IMR-90 (cell line): ENCODE measurements around the gene NTM. TPM values are rescaled to one million over a fixed set of nuclear protein-coding genes. Genes with fewer than 3 reads are reported as not detected.

ENCODE experiments used
- ATAC-seq: fragments of 200-7000 bp; cut with Tn5 transposase; 2 replicates; pipeline ENCODE4 v1.9.1; 2020; ENCODE audit warnings: low read depth, mild to moderate bottlenecking, moderate library complexity
- BruUV-seq: library from RNA; stranded (reverse); fragments of 400-500 nt; replicated peaks from 2 replicates; lab custom pipeline; 2021; lab: Mats Ljungman, UMichigan
- CTCF ChIA-PET: fragments of 300-600 bp; formaldehyde crosslinking; extraction: SDS; loops from one replicate; lab custom pipeline; 2021; ENCODE audit warnings: antibody characterized with exemption; lab: Yijun Ruan, JAX
- POLR2A ChIA-PET: fragments of 300-600 bp; sonication (Branson Sonifier 250); formaldehyde crosslinking; loops from one replicate; lab custom pipeline; 2022; ENCODE audit warnings: antibody characterized with exemption; ENCODE audit not compliant: unreplicated experiment; lab: Charles Lee
- DNase-seq: peaks from one replicate; pipeline ENCODE4 v3.0.0; 2013
- H2AFZ ChIP-seq: replicated peaks from 2 replicates; pipeline ENCODE3; 2013; ENCODE audit warnings: low read length, mild to moderate bottlenecking; ENCODE audit not compliant: poor library complexity
- H2AK5ac ChIP-seq: 2 replicates; pipeline ENCODE4 v1.6.1; 2013; ENCODE audit warnings: low read depth, low read length, inconsistent platforms
- H2AK9ac ChIP-seq: replicated peaks from 2 replicates; pipeline ENCODE3; 2013; ENCODE audit warnings: mild to moderate bottlenecking, low read depth, low read length, moderate library complexity; ENCODE audit not compliant: poor library complexity
- H2BK120ac ChIP-seq: 2 replicates; pipeline ENCODE4 v1.6.1; 2013; ENCODE audit warnings: low read depth, low read length, inconsistent platforms
- H2BK15ac ChIP-seq: 3 replicates; pipeline ENCODE4 v1.6.1; 2013; ENCODE audit warnings: low read depth, low read length, inconsistent platforms
- H2BK20ac ChIP-seq: 2 replicates; pipeline ENCODE4 v1.6.1; 2013; ENCODE audit warnings: low read depth, mild to moderate bottlenecking, inconsistent platforms, low read length, moderate library complexity
- H2BK5ac ChIP-seq: 2 replicates; pipeline ENCODE4 v1.6.1; 2013; ENCODE audit warnings: mild to moderate bottlenecking, low read depth, low read length, inconsistent platforms; ENCODE audit not compliant: poor library complexity, severe bottlenecking
- H3K14ac ChIP-seq: replicated peaks from 2 replicates; pipeline ENCODE4 v1.6.1; 2013; ENCODE audit warnings: low read depth, low read length, inconsistent platforms
- H3K18ac ChIP-seq: 2 replicates; pipeline ENCODE4 v1.6.1; 2013; ENCODE audit warnings: low read depth, low read length, control low read depth
- H3K23ac ChIP-seq: 2 replicates; pipeline ENCODE4 v1.6.1; 2013; ENCODE audit warnings: low read depth, low read length, inconsistent platforms
- H3K27ac ChIP-seq: 2 replicates; pipeline ENCODE4 v1.5.1; 2013; ENCODE audit warnings: mild to moderate bottlenecking, control low read depth, low read length; ENCODE audit not compliant: insufficient read depth
- H3K27me3 ChIP-seq: 2 replicates; pipeline ENCODE4 v1.6.1; 2013; ENCODE audit warnings: low read length; ENCODE audit not compliant: control insufficient read depth, insufficient read depth
- H3K36me3 ChIP-seq: 2 replicates; pipeline ENCODE4 v1.6.1; 2013; ENCODE audit warnings: low read length, mixed read lengths; ENCODE audit not compliant: control insufficient read depth, insufficient read depth
- H3K4ac ChIP-seq: 2 replicates; pipeline ENCODE4 v1.6.1; 2013; ENCODE audit warnings: low read depth, low read length, inconsistent platforms
- H3K4me1 ChIP-seq: 2 replicates; pipeline ENCODE4 v1.6.1; 2013; ENCODE audit warnings: low read length, mixed read lengths; ENCODE audit not compliant: control insufficient read depth, insufficient read depth
- H3K4me2 ChIP-seq: 2 replicates; pipeline ENCODE4 v1.6.1; 2013; ENCODE audit warnings: low read depth, mild to moderate bottlenecking, control low read depth, low read length, moderate library complexity
- H3K4me3 ChIP-seq: 2 replicates; pipeline ENCODE4 v1.5.1; 2013; ENCODE audit warnings: low read depth, mild to moderate bottlenecking, control low read depth, low read length, moderate library complexity; ENCODE audit not compliant: insufficient read depth
- H3K56ac ChIP-seq: 2 replicates; pipeline ENCODE4 v1.6.1; 2013; ENCODE audit warnings: low read length, inconsistent platforms; ENCODE audit not compliant: insufficient read depth; ENCODE audit errors: extremely low read depth
- H3K79me1 ChIP-seq, 2 experiments: 2 replicates each; pipeline ENCODE4 v1.6.1; 2013; ENCODE audit warnings: low read length in 2 of 2, inconsistent platforms in 1 of 2, low read depth in 1 of 2
- H3K9ac ChIP-seq: 2 replicates; pipeline ENCODE4 v1.6.1; 2013; ENCODE audit warnings: low read depth, low read length, control low read depth
- H3K9me1 ChIP-seq: 2 replicates; pipeline ENCODE4 v1.6.1; 2013; ENCODE audit warnings: low read length, inconsistent platforms; ENCODE audit not compliant: insufficient read depth
- H3K9me3 ChIP-seq: 2 replicates; pipeline ENCODE4 v1.6.1; 2013; ENCODE audit warnings: low read length; ENCODE audit not compliant: control insufficient read depth, insufficient read depth
- H4K20me1 ChIP-seq: 2 replicates; pipeline ENCODE4 v1.6.1; 2013; ENCODE audit warnings: low read length, inconsistent platforms; ENCODE audit not compliant: insufficient read depth
- H4K5ac ChIP-seq: 2 replicates; pipeline ENCODE4 v1.6.1; 2013; ENCODE audit warnings: mild to moderate bottlenecking, low read depth, low read length, control low read depth
- H4K8ac ChIP-seq, 2 experiments: 2 replicates each; pipeline ENCODE4 v1.6.1; 2013; ENCODE audit warnings: low read depth in 2 of 2, low read length in 2 of 2, control low read depth in 1 of 2, inconsistent platforms in 1 of 2
- H4K91ac ChIP-seq: 2 replicates; pipeline ENCODE4 v1.6.1; 2013; ENCODE audit warnings: low read depth, low read length, inconsistent platforms; ENCODE audit not compliant: insufficient read depth
- BHLHE40 ChIP-seq: fragments of 150-350 bp; IDR thresholded peaks from 2 replicates; pipeline ENCODE4 v1.6.1; 2016; ENCODE audit warnings: mild to moderate bottlenecking, low read depth, low read length
- CEBPB ChIP-seq: IDR thresholded peaks from 2 replicates; pipeline ENCODE4 v1.6.1; 2012; ENCODE audit warnings: low read depth, low read length, improper control_type of control experiment
- MAFK ChIP-seq: IDR thresholded peaks from 2 replicates; pipeline ENCODE4 v1.6.1; 2012; ENCODE audit warnings: low read depth, low read length, improper control_type of control experiment
- MXI1 ChIP-seq: IDR thresholded peaks from 2 replicates; pipeline ENCODE4 v1.6.1; 2012; ENCODE audit warnings: low read depth, mild to moderate bottlenecking, low read length, moderate library complexity, borderline replicate concordance
- RAD21 ChIP-seq: IDR thresholded peaks from 2 replicates; pipeline ENCODE4 v1.6.1; 2012; ENCODE audit warnings: low read length, improper control_type of control experiment
- dilution Hi-C: fragments of 300-500 bp; cut with HindIII; formaldehyde crosslinking; loops from one replicate; pipeline ENCODE4 v1.14.3; 2018; ENCODE audit warnings: low sequenced_read_pairs; ENCODE audit not compliant: unreplicated experiment
- in situ Hi-C: fragments of 300-500 bp; cut with MboI; formaldehyde crosslinking; loops from 3 replicates; pipeline ENCODE4 v1.14.3; 2019; ENCODE audit warnings: low sequenced_read_pairs, inconsistent platforms, mixed read lengths
- intact Hi-C: fragments of 100-400 bp; cut with micrococcal nuclease; formaldehyde crosslinking; loops from 2 replicates; pipeline ENCODE4 v1.10.0; 2022
- polyA plus RNA-seq, 3 experiments: library from polyadenylated mRNA; depleted of rRNA; stranded (reverse); fragments of >200 nt; gene quantifications; 2 replicates each; pipeline ENCODE4 v1.2.3, GENCODE V29; 2012; ENCODE audit warnings: low replicate concordance in 1 of 3
- total RNA-seq: library from RNA; depleted of rRNA; stranded (reverse); fragments of >200 nt; gene quantifications from 2 replicates; pipeline ENCODE4 v1.2.3, GENCODE V29; 2012
- TF ChIP-seq, protein P1 (sequence below): fragments of 150-350 bp; IDR thresholded peaks from 2 replicates; pipeline ENCODE4 v1.6.1; 2016; ENCODE audit warnings: low read depth, mild to moderate bottlenecking, low read length, moderate library complexity, borderline replicate concordance
- TF ChIP-seq, protein P2 (sequence below): fragments of 150-350 bp; IDR thresholded peaks from 2 replicates; pipeline ENCODE4 v1.6.1; 2017; ENCODE audit warnings: mild to moderate bottlenecking, antibody characterized with exemption, low read length, low read depth

Gene NTM
- total and polyA plus RNA-seq, 2 of the 4 experiments (the other 2 are of a cell fraction) = 19.5 to 25.5 TPM

GRCh38 chr11:131691181-131692041, 321.0 kb downstream of the NTM start (continued):
- TF ChIP-seq BHLHE40 (no peak), MAFK (no peak)

GRCh38 chr11:131692151-131692550, 321.7 kb downstream of the NTM start:
- intact Hi-C loops (loop anchor here (10.0 kb wide), 1 partner anchor 603 kb away; no protein-coding TSS in a partner anchor), in situ Hi-C loops (no loop called here), dilution Hi-C loops (no loop called here)
- no peak overlapping the region for H3K4me2 ChIP-seq
- TF ChIP-seq RAD21 (no peak), MXI1 (no peak), CEBPB (no peak)
- TF ChIP-seq, protein P1, sequence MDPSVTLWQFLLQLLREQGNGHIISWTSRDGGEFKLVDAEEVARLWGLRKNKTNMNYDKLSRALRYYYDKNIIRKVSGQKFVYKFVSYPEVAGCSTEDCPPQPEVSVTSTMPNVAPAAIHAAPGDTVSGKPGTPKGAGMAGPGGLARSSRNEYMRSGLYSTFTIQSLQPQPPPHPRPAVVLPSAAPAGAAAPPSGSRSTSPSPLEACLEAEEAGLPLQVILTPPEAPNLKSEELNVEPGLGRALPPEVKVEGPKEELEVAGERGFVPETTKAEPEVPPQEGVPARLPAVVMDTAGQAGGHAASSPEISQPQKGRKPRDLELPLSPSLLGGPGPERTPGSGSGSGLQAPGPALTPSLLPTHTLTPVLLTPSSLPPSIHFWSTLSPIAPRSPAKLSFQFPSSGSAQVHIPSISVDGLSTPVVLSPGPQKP = no peak
- TF ChIP-seq, protein P2, sequence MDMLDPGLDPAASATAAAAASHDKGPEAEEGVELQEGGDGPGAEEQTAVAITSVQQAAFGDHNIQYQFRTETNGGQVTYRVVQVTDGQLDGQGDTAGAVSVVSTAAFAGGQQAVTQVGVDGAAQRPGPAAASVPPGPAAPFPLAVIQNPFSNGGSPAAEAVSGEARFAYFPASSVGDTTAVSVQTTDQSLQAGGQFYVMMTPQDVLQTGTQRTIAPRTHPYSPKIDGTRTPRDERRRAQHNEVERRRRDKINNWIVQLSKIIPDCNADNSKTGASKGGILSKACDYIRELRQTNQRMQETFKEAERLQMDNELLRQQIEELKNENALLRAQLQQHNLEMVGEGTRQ = no peak
- H2BK5ac ChIP-seq = no peak overlapping the region
- ChIA-PET POLR2A (no interaction called here), CTCF (interaction anchor here (0.6 to 2.0 kb wide), 5 partner anchors 8 to 930 kb away, joined by 3 to 6 read pairs (median 4); no protein-coding TSS in a partner anchor)
- no peak overlapping the region for H2AK9ac ChIP-seq
- no peak overlapping the region for H4K91ac ChIP-seq
- H3K9me3 ChIP-seq = no peaks in the 10 kb centered on the region
- no peak overlapping the region for H2BK20ac ChIP-seq
- H3K18ac ChIP-seq = no peak overlapping the region
- H3K27ac ChIP-seq = no peak overlapping the region
- no peak overlapping the region for H2BK120ac ChIP-seq
- no peak overlapping the region for H3K4ac ChIP-seq
- H3K56ac ChIP-seq = no peak overlapping the region
- H3K14ac ChIP-seq = no peak overlapping the region
- no peaks in the 10 kb centered on the region for H3K9me1 ChIP-seq
- DNase-seq = no peak
- H3K9ac ChIP-seq = no peak overlapping the region
- no peak overlapping the region for H4K5ac ChIP-seq
- no peak overlapping the region for H2AK5ac ChIP-seq
- H2AFZ ChIP-seq = no peak overlapping the region
- no peak overlapping the region for H2BK15ac ChIP-seq
- peaks cover 4% of the 10 kb centered on the region; the same call in 1 of the 2 replicates for H3K4me1 ChIP-seq
- H3K23ac ChIP-seq = no peak overlapping the region
- H3K4me3 ChIP-seq = no peak overlapping the region
- H4K8ac ChIP-seq = no peak overlapping the region
- no peaks in the 10 kb centered on the region for H3K36me3 ChIP-seq
- no peaks in the 10 kb centered on the region for H4K20me1 ChIP-seq
- BruUV-seq = no TSS peak
- H3K79me1 ChIP-seq = no peaks in the 10 kb centered on the region
- ATAC-seq = no peak
- H3K27me3 ChIP-seq = no peaks in the 10 kb centered on the region; the same call in 1 of the 2 replicates
